ENCODE data around the gene STAB1.

DNA sequence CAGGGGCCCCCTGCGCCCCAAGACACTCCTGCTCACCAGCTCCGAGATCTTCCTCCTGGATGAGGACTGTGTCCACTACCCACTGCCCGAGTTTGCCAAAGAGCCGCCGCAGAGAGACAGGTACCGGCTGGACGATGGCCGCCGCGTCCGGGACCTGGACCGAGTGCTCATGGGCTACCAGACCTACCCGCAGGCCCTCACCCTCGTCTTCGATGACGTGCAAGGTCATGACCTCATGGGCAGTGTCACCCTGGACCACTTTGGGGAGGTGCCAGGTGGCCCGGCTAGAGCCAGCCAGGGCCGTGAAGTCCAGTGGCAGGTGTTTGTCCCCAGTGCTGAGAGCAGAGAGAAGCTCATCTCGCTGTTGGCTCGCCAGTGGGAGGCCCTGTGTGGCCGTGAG is 3.1 kb upstream of the STAB1 start:
- TF ChIP-seq, protein P1, sequence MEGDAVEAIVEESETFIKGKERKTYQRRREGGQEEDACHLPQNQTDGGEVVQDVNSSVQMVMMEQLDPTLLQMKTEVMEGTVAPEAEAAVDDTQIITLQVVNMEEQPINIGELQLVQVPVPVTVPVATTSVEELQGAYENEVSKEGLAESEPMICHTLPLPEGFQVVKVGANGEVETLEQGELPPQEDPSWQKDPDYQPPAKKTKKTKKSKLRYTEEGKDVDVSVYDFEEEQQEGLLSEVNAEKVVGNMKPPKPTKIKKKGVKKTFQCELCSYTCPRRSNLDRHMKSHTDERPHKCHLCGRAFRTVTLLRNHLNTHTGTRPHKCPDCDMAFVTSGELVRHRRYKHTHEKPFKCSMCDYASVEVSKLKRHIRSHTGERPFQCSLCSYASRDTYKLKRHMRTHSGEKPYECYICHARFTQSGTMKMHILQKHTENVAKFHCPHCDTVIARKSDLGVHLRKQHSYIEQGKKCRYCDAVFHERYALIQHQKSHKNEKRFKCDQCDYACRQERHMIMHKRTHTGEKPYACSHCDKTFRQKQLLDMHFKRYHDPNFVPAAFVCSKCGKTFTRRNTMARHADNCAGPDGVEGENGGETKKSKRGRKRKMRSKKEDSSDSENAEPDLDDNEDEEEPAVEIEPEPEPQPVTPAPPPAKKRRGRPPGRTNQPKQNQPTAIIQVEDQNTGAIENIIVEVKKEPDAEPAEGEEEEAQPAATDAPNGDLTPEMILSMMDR (IDR thresholded peaks at IDR 0.05), result no peak
- no peak for TF ChIP-seq EZH2 (IDR thresholded peaks at IDR 0.05)
- no peak for TF ChIP-seq EZH2phosphoT487 (IDR thresholded peaks at IDR 0.05)

All from neural progenitor cell (in vitro differentiated cells).